Cardiac fibroblast (primary cell): Measurements from ENCODE around the gene IL17REL.

Experiments
- DNase-seq, 2 donors: peaks; one replicate each; pipeline versions ENCODE4 v3.0.0 to v3.0.0-alpha.2; 2010; ENCODE audit warnings: low read depth in 2 of 2
- H3K4me3 ChIP-seq, 2 donors: replicated peaks in 1 of 2; 1 replicate in 1 of 2; 2 replicates in 1 of 2; pipeline ENCODE4 v1.5.1; 2011; ENCODE audit warnings: low read depth in 2 of 2, low read length in 2 of 2, mild to moderate bottlenecking in 2 of 2, moderate library complexity in 1 of 2
- TF ChIP-seq, protein P1 (sequence below): IDR thresholded peaks from one replicate; pipeline ENCODE4 v1.5.1; 2011; ENCODE audit warnings: low read depth, mild to moderate bottlenecking, low read length, inconsistent platforms

The IL17REL gene

DNA sequence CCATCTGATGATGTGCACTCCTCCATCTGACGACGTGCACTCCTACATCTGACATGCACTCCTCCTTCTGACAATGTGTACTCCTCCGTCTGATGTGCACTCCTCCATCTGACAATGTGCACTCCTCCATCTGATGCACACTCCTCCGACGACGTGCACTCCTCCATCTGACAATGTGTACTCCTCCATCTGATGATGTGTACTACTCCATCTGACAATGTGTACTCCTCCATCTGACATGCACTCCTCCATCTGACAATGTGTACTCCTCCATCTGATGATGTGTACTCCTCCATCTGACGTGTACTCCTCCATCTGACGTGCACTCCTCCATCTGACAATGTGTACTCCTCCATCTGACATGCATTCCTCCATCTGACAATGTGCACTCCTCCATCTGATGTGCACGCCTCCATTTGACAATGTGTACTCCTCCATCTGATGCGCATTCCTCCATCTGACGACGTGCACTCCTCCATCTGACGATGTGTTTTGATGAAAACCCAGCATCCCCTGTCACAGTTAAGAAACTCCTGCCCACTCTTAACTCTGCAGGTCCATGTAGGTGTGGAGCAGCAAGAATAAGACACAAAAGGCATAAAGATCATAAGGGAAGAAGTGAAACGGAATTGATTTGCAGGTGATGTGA lies 9.7 kb upstream of the IL17REL start:
- no peak for DNase-seq
- TF ChIP-seq, protein P1, sequence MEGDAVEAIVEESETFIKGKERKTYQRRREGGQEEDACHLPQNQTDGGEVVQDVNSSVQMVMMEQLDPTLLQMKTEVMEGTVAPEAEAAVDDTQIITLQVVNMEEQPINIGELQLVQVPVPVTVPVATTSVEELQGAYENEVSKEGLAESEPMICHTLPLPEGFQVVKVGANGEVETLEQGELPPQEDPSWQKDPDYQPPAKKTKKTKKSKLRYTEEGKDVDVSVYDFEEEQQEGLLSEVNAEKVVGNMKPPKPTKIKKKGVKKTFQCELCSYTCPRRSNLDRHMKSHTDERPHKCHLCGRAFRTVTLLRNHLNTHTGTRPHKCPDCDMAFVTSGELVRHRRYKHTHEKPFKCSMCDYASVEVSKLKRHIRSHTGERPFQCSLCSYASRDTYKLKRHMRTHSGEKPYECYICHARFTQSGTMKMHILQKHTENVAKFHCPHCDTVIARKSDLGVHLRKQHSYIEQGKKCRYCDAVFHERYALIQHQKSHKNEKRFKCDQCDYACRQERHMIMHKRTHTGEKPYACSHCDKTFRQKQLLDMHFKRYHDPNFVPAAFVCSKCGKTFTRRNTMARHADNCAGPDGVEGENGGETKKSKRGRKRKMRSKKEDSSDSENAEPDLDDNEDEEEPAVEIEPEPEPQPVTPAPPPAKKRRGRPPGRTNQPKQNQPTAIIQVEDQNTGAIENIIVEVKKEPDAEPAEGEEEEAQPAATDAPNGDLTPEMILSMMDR: no peak
- H3K4me3 ChIP-seq: no peak overlapping the region

DNA sequence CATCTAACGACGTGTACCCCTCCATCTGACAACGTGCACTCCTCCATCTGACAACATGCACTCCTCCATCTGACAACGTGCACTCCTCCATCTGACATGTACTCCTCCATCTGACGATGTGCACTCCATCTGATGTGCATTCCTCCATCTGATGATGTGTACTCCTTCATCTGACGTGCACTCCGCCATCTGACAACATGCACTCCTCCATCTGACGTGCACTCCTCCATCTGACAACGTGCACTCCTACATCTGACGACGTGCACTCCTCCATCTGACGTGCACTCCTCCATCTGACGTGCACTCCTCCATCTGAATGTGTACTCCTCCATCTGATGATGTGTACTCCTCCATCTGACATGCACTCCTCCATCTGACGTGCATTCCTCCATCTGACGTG lies 8.0 kb upstream of the IL17REL start:
- DNase-seq: no peak
- TF ChIP-seq, protein P1: no peak
- no peak overlapping the region for H3K4me3 ChIP-seq

DNA sequence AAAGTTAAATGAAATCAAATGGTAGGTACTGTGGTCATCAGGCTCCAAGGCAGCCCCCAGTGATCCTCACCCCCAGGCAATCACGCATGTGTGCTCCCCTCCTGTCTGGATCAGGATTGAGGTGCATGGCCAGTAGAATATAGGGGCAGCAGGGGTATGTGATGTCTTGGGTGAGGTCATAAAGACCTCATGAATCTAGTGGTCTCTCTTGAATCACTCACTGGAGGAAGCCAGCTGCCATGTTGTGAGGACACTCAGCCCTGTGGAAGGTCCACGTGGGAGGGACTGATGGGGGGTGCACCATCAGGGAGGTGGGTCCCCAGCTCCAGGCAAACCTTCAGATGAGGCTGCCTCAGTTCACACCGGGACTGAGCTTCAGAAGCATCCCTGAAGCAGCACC lies 6.8 kb upstream of the IL17REL start:
- no peak for DNase-seq
- no peak overlapping the region for H3K4me3 ChIP-seq
- TF ChIP-seq, protein P1: no peak

DNA sequence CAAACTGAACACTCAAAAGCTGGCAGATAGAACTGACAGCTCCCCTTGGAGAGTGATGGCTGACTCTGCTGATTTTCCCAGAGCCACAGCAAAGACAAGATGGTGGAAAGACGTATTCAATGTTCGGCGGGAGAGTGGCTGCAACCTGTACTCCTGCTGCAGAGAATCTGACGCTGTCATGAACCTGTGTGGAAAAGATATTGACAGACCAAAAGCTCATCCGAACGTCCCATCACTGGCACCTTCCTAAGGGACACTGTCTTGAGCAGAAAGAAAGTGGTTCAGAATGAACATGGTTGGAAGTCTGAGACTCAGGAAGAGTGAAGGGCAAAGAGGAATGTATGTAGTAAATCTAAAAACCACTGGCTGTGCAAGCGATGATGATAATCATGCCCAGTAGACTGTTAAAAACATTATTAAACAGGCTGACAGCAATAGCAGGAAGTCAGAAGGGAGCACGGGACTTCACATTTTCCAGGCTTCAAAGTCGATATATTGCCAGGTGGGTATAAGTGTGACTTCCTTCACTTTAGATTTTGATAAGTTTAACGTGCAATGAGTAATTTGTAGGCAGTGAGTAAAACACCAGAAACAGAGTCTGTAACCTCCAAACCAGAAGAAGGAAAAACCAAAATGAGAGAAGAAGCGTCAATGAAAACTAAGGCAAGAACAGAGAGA lies 6.2 kb upstream of the IL17REL start:
- TF ChIP-seq, protein P1: no peak
- DNase-seq: no peak
- H3K4me3 ChIP-seq: no peak overlapping the region

DNA sequence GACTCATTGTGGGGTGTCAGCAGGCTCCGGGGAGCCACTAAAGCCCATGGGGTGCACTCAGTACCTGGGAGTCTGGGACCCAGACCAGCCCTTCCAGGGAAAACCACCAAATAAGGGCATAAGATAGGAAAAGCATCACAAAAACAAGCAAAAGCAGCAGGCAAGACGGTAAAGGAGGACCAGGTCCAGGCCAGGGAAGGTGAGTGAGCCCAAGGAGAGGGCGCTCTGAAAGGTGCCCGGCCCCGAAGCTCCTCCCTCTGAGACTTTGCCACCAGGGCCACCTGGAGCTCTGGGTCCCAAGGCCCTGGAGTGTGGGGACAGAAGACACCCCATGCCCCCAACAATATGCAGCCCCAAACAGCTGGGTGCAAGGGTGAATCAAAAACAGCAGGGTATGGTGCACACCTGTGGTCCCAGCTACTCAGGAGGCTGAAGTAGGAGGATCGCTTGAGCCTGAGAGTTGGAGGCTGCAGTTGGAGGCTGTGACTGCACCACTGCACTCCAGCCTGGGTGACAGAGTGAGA lies 5.2 kb upstream of the IL17REL start:
- no peak for DNase-seq
- TF ChIP-seq, protein P1: no peak

DNA sequence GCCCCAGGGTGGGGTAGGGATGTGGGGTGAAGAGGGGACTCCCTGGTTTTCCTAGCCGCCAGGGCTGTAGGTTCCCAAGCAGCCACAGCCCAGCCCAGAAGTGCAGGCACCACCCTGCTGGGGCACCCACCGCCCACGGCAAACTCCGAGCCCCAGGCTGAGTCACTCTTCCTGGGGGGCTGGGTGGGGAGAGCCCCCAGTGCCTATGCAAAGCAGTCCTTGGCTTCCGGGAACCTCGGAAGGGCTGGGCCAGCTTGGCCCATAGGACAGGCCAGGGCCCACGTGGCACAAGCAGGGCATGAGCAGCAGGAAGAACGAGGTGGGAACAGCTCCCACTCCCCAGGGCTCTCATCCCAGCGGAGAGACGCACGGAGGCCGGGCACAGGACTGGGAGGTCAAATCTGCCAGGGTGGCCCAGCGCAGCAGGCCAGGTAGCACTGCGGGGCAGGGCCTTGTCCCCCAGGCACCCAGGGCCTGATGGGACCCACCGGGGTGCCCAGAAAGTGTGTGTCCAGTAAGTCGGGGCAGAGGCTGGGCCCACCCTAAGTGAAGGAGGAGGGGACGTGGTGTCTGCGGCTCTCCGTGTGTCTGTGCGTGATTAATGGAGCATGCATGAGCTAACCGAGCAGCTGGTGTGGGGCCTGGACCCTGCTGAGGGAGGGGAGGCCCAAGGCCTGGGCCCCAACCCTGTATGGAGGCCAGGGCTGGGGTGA lies 4.6 kb upstream of the IL17REL start:
- no peak overlapping the region for H3K4me3 ChIP-seq
- TF ChIP-seq, protein P1: no peak
- DNase-seq: no peak

More for the DNA sequence above, 5.2 kb upstream of the IL17REL start:
- no peak overlapping the region for H3K4me3 ChIP-seq
